Retinal pigment epithelial cell (primary cell): ENCODE data around the gene CLEC2B.
"Not testable (repeated sequence)": the region's sequence is repeated elsewhere in the genome, so short reads cannot be mapped to it uniquely, and the experiment has no call there.

ENCODE experiments used
- DNase-seq: peaks from one replicate; pipeline ENCODE4 v3.0.0-alpha.2; 2010; ENCODE audit warnings: low read depth
- H3K4me3 ChIP-seq: 2 replicates; pipeline ENCODE4 v1.5.1; 2011; ENCODE audit warnings: mild to moderate bottlenecking, low read length, control low read depth, moderate library complexity
- CTCF ChIP-seq: conservative IDR thresholded peaks from 2 replicates; pipeline ENCODE4 v1.5.1; 2011; ENCODE audit warnings: low read depth, low read length, control low read depth, inconsistent platforms

CLEC2B gene

GRCh38 chr12:9883175-9883574 lies 14.0 kb upstream of the CLEC2B start:
- DNase-seq = no peak
- TF ChIP-seq CTCF = no peak
- H3K4me3 ChIP-seq = no peak overlapping the region

GRCh38 chr12:9881988-9882387 lies 12.8 kb upstream of the CLEC2B start:
- TF ChIP-seq CTCF = no peak
- H3K4me3 ChIP-seq = no peak overlapping the region
- DNase-seq = no peak

GRCh38 chr12:9881246-9881645 lies 12.1 kb upstream of the CLEC2B start, which contains the start of gene KLRF2:
TSS of gene KLRF2 (plus strand) at chr12:9881489. CDS start at chr12:9881596, 107 bp downstream.
- DNase-seq = no peak
- H3K4me3 ChIP-seq = no peak within 1 kb of the TSS
- TF ChIP-seq CTCF = no peak

GRCh38 chr12:9880532-9881078 lies 11.5 kb upstream of the CLEC2B start:
- no peak for DNase-seq
- TF ChIP-seq CTCF = no peak
- H3K4me3 ChIP-seq = no peak overlapping the region

GRCh38 chr12:9876120-9876519 lies 7.0 kb upstream of the CLEC2B start:
- H3K4me3 ChIP-seq, DNase-seq: not testable (repeated sequence)

GRCh38 chr12:9872742-9873141 lies 3.6 kb upstream of the CLEC2B start:
- H3K4me3 ChIP-seq = no peak overlapping the region
- no peak for TF ChIP-seq CTCF
- DNase-seq = no peak

GRCh38 chr12:9872162-9872561 lies 3.0 kb upstream of the CLEC2B start:
- DNase-seq = no peak
- TF ChIP-seq CTCF = no peak
- no peak overlapping the region for H3K4me3 ChIP-seq
